UCSD-AML1 (cell line): Measurements from ENCODE around the gene EIF5B.
"Not testable (repeated sequence)": the region's sequence is repeated elsewhere in the genome, so short reads cannot be mapped to it uniquely, and the experiment has no call there.

Experiments used
- DNase-seq: peaks from one replicate; lab custom pipeline; 2025; ENCODE audit not compliant: unreplicated experiment; lab: John Stamatoyannopoulos, UW

EIF5B gene

GRCh38 chr2:99337113-99338028 is at the start of gene EIF5B:
Gene EIF5B (plus strand): TSS chr2:99337389. CDS start chr2:99337555, 166 bp downstream.
- DNase-seq, result peak; percentile 98

DNA sequence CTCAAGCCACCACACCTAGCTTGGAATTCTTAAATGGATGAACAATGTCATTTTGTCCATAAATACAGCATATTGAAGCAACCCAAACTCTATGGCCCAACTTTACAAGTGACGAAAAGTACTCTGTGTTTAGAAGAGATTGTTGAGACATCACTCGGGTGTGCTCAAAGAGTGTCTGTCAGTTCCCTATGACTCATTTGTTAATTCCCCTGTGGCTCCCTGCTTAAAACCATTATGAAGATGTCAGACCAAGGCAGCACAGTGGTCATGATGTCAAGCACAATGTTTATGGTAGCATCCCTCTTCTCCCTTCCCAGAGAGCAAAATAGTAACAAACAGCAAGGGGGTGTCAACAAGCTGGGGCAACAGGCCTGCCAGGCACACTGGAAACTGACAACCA is 39.2 kb upstream of the EIF5B start:
- no peak for DNase-seq

DNA sequence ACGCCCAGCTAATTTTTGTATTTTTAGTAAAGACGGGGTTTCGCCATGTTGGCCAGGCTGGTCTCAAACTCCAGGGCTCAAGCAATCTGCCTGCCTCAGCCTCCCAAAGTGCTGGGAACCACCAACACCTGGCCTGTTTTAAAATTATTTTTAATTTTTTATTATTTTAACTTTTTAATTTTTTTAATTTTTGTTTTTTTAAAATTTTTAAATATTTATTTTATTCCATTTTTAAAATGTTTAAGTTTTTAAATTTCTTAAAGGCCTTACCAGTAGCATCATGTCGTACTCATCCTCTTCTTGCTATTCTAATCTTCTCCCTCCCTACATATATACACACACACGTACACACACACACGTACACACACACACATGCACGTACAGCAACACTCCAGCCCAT is 37.6 kb upstream of the EIF5B start:
- no peak for DNase-seq

- DNase-seq, result not testable (repeated sequence)
These were observed 36.1 kb upstream of the EIF5B start, which contains the start of gene LYG1 for GRCh38 chr2:99301097-99301496. Gene LYG1 (minus strand): TSS chr2:99301197. CDS start chr2:99295670, 5,527 bp downstream.

GRCh38 chr2:99317161-99317872 is 19.9 kb upstream of the EIF5B start:
- DNase-seq, result no peak

- not testable (repeated sequence) for DNase-seq
These were observed 19.4 kb upstream of the EIF5B start for GRCh38 chr2:99317873-99318200.

DNA sequence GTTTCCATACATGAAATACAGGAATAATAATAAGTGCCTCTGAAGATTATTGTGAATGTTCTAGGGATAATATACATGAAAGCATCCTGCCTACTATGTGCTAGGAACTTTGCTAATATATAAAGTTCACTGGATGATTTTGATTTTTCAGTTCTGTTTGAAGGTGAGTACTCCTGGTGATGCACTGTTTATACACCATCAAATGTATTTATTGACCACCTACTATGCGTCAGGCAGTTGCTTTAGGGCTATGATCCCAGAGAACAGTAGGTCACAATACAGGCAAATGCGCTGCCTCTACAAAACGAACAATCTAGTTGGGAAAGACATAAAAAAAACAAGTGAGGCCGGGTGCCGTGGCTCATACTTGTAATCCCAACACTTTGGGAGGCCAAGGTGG is 11.8 kb upstream of the EIF5B start:
- DNase-seq, result no peak

DNA sequence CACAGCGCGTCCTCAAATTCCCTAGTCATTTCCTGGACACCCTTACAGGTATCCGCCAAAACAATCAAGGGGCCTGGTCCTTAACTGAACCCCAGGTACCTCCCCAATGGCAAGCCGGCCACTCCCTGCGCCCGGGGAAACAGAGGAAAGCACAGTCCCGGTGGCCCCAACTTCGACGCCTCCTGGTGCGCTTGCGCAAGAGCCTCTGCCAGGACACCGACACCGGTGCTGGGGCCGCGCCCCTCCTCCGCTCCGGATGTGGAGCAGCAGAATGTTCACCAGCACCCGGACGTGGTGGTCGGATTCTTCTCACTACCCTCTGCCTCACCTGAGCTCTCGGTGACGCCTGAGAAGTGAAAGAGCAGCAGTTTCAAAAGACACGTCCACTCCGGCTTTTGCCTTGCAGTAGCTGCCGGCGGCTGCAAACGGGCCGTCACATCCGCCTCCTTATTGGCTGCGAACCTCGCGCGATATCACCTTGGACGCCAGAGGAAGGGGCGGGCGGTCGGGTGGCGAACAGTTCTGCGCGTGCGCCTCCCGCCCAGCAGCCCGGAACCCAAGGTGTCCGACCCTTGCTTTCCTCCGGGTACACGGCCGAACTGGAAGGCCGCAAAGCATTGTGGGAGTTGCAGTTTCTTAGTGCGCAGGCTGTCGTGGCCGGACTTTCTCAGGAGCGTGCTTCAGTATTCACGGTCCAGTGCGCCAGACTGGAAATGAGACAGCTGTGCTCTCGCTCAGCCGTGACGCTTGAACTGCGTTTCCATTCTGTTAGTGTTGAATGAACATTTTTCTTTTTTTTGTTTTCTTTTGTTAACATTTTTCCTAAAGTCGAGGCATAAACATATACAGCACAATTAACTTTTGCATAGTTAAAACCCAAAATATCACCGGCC is 1.0 kb upstream of the EIF5B start, which contains the start of gene TXNDC9:
Gene TXNDC9, minus strand, starts transcription at position 423 of the 893 bp plus-strand sequence. CDS start 3,123 bp downstream, outside the sequence.
- peak; percentile 99 for DNase-seq

DNA sequence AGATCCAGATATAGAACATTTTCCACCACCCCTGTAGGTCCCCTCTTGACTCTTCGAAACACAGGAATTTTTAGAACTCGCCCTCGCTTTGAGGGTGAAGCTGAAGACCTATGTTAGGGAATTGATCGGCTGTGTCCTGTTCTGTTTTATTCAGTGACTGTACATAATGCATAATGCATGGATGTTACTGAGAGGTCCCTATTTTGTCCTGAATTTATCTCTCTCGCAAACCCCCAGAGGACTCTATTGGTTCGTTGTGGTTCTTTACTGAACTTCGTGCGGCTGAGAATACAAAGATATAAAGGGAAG is 431 bp upstream of the EIF5B start:
- no peak for DNase-seq

DNA sequence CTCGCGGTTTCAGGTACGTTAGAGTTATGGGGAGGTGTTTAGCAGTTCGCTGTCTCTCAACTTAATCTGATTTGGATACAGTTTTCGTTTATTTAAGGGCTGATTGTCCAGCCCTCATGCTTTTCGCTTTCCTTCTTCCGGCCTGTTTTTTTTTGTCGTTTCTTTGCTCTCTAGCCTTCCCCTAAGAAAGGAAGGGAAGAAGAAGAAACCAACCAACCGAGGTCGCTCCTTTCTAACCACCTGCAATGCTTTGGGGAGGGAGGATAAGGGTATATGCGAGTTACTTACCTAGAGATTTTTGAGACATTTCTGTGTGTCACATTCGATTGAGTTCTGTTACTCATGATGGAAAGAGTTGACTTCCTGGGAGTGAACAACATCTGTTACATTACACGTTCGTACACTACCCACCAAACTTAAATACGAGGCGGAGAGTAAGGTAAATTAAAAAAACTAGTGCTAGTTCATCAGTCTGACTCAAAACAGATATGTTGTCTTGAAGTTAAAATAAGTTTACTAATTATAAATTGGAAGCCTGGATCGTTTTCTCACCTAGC is 918 bp downstream of the EIF5B start:
- no peak for DNase-seq

DNA sequence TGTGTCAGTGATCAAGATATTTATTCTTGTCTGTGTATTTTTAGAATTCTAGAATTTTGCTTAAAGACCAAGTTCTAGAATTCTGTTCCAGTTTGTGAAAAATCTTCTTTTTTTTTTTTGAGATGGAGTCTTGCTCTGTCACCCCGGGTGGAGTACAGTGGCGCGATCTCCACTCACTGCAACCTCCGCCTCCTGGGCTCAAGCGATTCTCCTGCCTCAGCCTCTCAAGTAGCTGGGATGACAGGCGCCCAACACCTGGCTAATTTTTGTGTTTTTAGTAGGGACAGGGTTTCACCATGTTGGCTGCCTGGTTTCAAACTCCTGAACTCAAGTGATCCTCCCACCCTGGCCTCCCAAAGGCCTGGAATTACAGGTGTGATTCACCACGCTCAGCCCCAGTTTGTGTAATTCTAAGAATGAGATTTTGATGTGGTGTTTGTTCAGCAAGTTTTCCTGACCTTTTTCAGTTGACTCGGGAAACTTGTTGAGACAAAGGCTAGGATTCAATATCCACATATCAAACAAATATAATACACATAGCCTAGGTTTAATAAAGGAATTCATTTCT is 3.6 kb downstream of the EIF5B start:
- no peak for DNase-seq

GRCh38 chr2:99342536-99342935 is 5.3 kb downstream of the EIF5B start:
- no peak for DNase-seq

GRCh38 chr2:99345446-99345845 is 8.3 kb downstream of the EIF5B start:
- not testable (repeated sequence) for DNase-seq

DNA sequence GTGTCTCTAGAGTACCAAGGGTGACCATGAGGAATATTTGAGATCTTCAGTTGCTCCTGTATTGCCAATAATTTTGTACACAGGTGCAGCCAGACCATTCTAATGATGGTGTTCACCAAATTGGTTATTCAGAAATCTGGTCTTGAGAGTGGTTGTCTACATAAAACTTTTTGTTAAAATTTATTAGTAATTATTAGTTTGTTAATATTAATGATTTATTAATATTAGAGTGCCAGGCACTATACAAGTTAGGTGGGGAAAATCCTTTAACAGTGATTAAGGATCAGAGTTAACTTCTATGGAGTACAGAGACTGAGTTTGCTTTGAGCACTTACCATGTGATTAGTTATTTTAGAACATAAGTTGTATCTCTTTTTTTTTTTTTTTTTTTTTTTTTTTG is 9.0 kb downstream of the EIF5B start:
- DNase-seq, result no peak

DNA sequence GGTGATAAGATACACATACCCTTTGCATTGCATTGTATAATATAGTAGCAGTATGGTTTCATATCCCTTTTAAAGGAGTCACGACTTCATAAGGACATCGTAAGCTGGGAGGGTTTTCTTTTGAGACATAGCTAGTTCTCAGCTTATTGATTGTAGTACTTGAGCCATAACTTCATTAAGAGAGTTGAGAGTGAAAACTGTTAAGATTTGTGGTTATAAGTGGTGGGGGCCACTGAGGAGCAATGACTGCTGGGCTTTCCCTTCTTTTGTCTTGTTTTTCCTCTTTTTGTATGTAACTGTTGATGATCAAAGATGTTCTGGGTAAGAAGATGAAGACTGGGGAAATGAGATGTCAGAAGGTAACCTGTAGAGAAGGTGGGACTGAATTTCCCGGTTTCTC is 11.0 kb downstream of the EIF5B start:
- DNase-seq, result no peak

DNA sequence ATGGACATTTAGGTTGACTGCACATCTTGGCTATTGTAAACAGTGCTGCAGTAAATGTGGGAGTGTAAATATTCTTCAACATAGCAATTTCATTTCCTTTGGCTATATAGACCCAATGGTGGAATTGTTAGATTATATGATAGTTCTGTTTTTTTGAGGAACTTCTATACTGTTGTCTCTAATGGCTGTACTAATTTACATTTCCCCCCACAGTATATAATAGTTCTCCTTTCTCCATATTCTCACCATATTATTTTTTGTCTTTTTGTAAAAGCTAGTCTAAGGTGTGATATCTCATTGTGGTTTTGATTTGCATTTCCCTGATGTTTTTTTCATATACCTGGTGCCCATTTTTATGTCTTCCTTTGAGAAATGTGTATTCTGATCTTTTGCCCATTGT is 13.0 kb downstream of the EIF5B start:
- DNase-seq, result no peak

GRCh38 chr2:99354070-99354469 is 16.9 kb downstream of the EIF5B start:
- no peak for DNase-seq

DNA sequence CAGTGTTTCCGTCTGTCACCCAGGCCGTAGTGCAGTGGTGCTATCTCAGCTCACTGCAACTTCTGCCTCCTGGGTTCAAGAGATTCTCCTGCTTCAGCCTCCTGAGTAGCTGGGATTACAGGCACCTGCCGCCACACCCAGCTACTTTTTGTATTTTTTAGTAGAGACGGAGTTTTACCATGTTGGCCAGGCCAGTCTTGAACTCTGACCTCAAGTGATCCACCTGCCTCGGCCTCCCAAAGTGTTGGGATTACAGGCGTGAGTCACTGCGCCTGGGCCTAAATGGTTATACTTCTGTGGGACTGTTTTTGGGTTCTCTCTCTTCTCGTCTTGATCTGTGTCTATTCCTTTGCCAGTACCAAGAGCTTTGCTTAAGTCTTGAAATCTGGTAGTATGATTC is 17.6 kb downstream of the EIF5B start:
- not testable (repeated sequence) for DNase-seq

DNA sequence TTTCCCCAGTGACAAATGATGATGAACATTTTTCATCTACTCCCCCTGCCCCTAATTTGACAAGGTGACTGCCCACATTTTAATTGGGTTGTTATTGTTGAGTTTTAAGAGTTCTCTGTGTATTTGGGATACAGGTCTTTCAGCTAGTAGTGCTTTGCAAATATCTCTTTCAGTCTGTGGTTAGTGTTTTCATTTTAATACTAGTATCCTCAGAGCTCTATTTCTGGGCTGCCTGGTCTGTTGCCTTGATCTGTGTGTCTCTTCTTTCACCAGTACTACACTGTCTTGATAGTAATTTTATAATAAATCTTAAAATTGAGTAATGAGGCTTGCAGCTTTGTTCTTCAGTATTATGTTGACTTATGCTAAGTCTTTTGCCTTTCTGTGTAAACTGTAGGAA is 19.7 kb downstream of the EIF5B start:
- DNase-seq, result no peak

DNA sequence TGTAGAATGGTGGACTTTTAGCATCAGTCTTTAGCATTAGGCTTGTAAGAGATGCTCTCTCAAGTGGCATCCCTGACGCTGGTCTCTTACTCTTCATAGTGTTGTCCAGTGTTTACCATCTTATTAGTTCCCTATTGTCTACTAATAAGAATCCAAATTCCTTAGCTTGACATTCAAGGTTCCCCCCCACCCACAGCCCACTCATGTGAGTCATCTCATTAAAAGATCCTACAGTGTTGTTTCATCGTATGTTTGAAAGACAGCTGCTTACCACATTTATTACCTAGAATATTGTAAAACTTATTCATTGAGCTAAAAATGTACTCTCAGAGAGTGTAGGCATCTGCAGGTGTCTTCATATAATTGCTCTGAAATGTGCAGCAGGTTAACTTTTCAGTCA is 28.5 kb downstream of the EIF5B start:
- no peak for DNase-seq

- not testable (repeated sequence) for DNase-seq
These were observed 31.7 kb downstream of the EIF5B start for GRCh38 chr2:99368854-99369253.
